HUDEP-2 (cell line): ENCODE measurements around the gene GLRA3.
A peak's percentile ranks its signal among the peaks of the same experiment; 100 is the strongest.

Experiments
- DNase-seq, 76 experiments: peaks; one replicate each; lab custom pipeline; 2025; ENCODE audit not compliant: unreplicated experiment in 76 of 76; lab: John Stamatoyannopoulos, UW

GLRA3 gene

GRCh38 chr4:174607792-174608191 lies 221.3 kb downstream of the GLRA3 start:
- no peak for DNase-seq

GRCh38 chr4:174604198-174604597 lies 224.8 kb downstream of the GLRA3 start:
- DNase-seq: no peak

DNA sequence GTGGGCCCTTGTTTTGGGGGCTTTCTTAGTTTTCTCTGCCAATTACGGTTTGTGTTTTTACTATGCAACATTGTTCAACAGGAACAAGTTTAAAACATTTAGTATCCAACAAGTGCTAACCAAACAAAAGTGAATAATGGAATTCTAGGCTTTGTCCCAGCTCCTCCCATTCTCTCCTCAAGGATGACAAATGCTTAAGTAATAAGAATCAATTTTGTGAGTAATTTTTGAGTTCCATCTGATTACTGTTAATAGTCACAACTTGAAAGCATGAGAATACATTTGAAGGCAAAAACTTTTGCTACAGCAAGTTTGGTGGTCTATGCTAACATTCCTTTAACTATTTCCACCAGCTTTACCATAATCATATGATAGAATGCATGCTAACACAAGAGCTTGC lies 228.7 kb downstream of the GLRA3 start:
- DNase-seq: no peak

- DNase-seq: no peak
These were observed 230.2 kb downstream of the GLRA3 start for GRCh38 chr4:174598800-174599199.

- no peak for DNase-seq
These were observed 232.5 kb downstream of the GLRA3 start for GRCh38 chr4:174596513-174596912.

DNA sequence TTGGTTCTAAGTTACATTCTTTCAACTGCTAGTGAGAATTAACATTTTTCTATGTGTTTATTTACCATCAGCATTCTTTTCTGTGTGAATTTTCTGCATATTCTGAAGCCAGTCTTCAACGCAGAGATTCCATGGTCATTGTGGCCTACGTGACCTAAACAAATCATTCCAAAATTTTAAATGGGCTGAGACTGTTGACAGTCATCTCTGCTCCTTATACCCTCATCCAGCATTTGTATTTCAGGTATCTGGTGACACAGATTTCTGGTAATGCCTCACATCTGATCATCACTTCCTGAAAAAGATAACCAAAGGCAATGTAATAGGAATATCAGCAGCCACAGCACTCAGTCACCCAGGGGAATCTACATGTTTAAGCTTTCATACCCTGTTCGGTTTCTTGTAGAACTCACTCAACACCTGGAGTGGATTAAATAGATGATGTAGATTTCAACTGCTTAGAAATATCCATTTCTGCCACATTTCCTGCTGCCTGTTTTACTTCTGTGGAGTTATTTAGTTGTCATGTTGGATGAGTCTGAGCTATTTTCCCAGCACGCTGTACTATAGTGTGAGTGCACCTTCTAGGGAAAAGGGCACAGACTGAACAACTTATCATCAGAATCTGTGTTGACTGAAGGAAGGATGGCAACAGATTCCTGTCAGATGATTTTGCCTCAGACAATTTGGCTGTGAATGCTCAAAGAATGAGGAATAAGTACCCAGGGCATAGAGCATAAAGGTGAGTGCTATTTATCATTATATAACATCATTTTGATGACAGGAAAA lies 233.7 kb downstream of the GLRA3 start:
- no peak for DNase-seq

GRCh38 chr4:174593701-174594100 lies 235.3 kb downstream of the GLRA3 start:
- DNase-seq: no peak

GRCh38 chr4:174592985-174593335 lies 236.1 kb downstream of the GLRA3 start:
- DNase-seq: no peak

GRCh38 chr4:174592256-174592984 lies 236.6 kb downstream of the GLRA3 start:
- no peak for DNase-seq

DNA sequence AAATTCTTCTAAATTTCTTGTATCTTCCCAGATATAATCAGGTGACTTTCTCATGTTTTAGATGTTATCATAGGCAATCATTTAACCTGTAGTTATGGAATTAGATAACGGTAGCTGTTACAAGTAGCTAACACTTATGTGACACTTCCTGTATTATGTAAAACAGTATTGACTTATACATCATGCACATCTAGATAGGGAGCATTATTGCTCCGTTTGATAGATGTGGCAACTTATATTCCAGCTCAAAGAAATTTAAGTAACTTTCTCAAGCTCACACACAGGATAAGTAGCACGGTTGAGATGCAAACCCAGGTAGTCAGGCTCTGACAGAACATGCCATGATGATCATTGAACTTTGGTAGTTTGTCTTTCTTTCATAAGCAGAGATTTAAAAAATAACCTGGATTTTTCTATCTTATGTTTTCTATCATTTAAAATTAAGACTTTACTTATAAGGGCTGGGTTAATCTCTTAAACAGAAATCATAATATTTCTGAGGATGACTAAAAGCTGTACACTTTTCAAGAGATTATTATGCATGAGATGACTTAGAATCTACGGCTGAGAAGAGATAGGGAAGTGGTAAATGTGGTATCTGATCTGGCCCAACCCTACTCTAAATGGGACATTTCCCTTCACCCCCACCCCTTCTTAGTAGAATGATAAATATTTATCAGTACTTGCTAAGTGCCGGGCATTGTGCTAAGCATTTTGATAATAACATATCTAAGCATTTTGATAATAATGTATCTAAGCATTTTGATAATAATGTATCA lies 237.6 kb downstream of the GLRA3 start:
- peak in 10 of 76 experiments; percentile 8 to 67 (median 32) for DNase-seq

DNA sequence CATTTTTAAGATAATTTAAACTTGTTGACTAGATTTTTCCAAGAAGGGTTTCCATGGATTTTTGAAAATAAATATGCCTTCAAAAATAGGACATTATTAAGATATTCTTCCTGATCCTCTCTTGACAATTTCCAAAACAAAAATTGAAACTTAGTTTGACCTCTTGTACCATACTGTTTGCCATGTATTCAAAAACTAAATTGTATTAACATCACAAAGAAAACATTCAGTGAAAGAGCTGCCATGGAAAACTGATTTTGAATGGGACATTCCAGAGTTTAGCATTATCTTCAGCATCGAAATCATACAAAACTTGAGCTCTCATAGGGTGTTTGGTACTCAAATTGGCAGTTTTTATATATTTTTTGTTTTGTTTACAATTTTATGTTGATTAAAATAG lies 238.7 kb downstream of the GLRA3 start:
- DNase-seq: no peak
